ENCODE measurements around the gene PPP6R2.

GRCh38 chr22:50299785-50300619 lies 43.1 kb upstream of the PPP6R2 start:
- TF ChIP-seq CTCF (IDR thresholded peaks at IDR 0.05) (no peak), POLR2A (IDR thresholded peaks at IDR 0.05) (no peak)
